ENCODE results near the gene SERPINA10.
"Not testable (repeated sequence)": the region's sequence is repeated elsewhere in the genome, so short reads cannot be mapped to it uniquely, and the experiment has no call there.

SERPINA10 gene

GRCh38 chr14:94290197-94290596, 2.9 kb downstream of the SERPINA10 start:
- Histone ChIP-seq H3K27ac (no peak overlapping the region), H3K4me3 (no peak overlapping the region)

- Histone ChIP-seq H3K4me3 (no peak overlapping the region), H3K27ac (no peak overlapping the region)
Measured at GRCh38 chr14:94288610-94289465, 4.2 kb downstream of the SERPINA10 start.

GRCh38 chr14:94285158-94285557, 7.9 kb downstream of the SERPINA10 start:
- H3K4me3 ChIP-seq = no peak overlapping the region
- no peak overlapping the region for H3K27ac ChIP-seq

GRCh38 chr14:94284221-94284620, 8.8 kb downstream of the SERPINA10 start:
- Histone ChIP-seq H3K4me3 (no peak overlapping the region), H3K27ac (no peak overlapping the region)

- Histone ChIP-seq H3K27ac (no peak overlapping the region), H3K4me3 (no peak overlapping the region)
Measured at GRCh38 chr14:94282991-94283723, 9.9 kb downstream of the SERPINA10 start.

GRCh38 chr14:94278731-94279130, 14.3 kb downstream of the SERPINA10 start:
- no peak overlapping the region for H3K4me3 ChIP-seq
- no peak overlapping the region for H3K27ac ChIP-seq

- H3K27ac ChIP-seq, H3K4me3 ChIP-seq: not testable (repeated sequence)
Measured at GRCh38 chr14:94276898-94277561, 16.0 kb downstream of the SERPINA10 start.

GRCh38 chr14:94269156-94269555, 23.9 kb downstream of the SERPINA10 start:
- H3K4me3 ChIP-seq = no peak overlapping the region

GRCh38 chr14:94268582-94268981, 24.5 kb downstream of the SERPINA10 start:
- not testable (repeated sequence) for H3K4me3 ChIP-seq, H3K27ac ChIP-seq

More at GRCh38 chr14:94269156-94269555, 23.9 kb downstream of the SERPINA10 start:
- H3K27ac ChIP-seq = peak overlapping the region in 1 of 21 experiments; percentile 36

- H3K4me3 ChIP-seq = no peak overlapping the region
- no peak overlapping the region for H3K27ac ChIP-seq
Measured at GRCh38 chr14:94267352-94267751, 25.7 kb downstream of the SERPINA10 start.

GRCh38 chr14:94264195-94264594, 28.9 kb downstream of the SERPINA10 start:
- H3K4me3 ChIP-seq = not testable (repeated sequence)

GRCh38 chr14:94244182-94244581, 48.9 kb downstream of the SERPINA10 start:
- no peak overlapping the region for H3K27ac ChIP-seq
- H3K4me3 ChIP-seq = no peak overlapping the region

More at GRCh38 chr14:94264195-94264594, 28.9 kb downstream of the SERPINA10 start:
- H3K27ac ChIP-seq = not testable (repeated sequence)

- no peak overlapping the region for H3K4me3 ChIP-seq
Measured at GRCh38 chr14:94239406-94239805, 53.7 kb downstream of the SERPINA10 start.

GRCh38 chr14:94237983-94238382, 55.1 kb downstream of the SERPINA10 start:
- Histone ChIP-seq H3K4me3 (no peak overlapping the region), H3K27ac (no peak overlapping the region)

More at GRCh38 chr14:94239406-94239805, 53.7 kb downstream of the SERPINA10 start:
- no peak overlapping the region for H3K27ac ChIP-seq

GRCh38 chr14:94237046-94237445, 56.0 kb downstream of the SERPINA10 start:
- no peak overlapping the region for H3K4me3 ChIP-seq
- no peak overlapping the region for H3K27ac ChIP-seq
